GM23248 (cell line): ENCODE results near the gene BCL2L14. TPM values are rescaled to one million over a fixed set of nuclear protein-coding genes. Genes with fewer than 3 reads are reported as not detected.

Experiments
- DNase-seq: peaks from one replicate; pipeline ENCODE4 v3.0.0-alpha.2; 2015
- H2AFZ ChIP-seq: fragments of 200-600 bp; sonication (generic); 2 replicates; pipeline ENCODE4 v1.6.1; 2016; ENCODE audit warnings: antibody characterized with exemption
- H3F3A ChIP-seq: fragments of 200-600 bp; sonication (generic); 2 replicates; pipeline ENCODE4 v1.6.1; 2016; ENCODE audit warnings: mild to moderate bottlenecking, antibody characterized with exemption, mixed run types; ENCODE audit not compliant: insufficient read depth
- H3K27ac ChIP-seq: fragments of 200-600 bp; sonication (generic); 2 replicates; pipeline ENCODE4 v1.5.1; 2016; ENCODE audit warnings: mild to moderate bottlenecking
- H3K27me3 ChIP-seq: fragments of 200-600 bp; sonication (generic); replicated peaks from 2 replicates; pipeline ENCODE4 v1.6.1; 2016; ENCODE audit warnings: mild to moderate bottlenecking; ENCODE audit not compliant: insufficient read depth
- H3K36me3 ChIP-seq: fragments of 200-600 bp; sonication (generic); 2 replicates; pipeline ENCODE4 v1.6.1; 2016; ENCODE audit warnings: low read depth, mild to moderate bottlenecking
- H3K4me1 ChIP-seq: fragments of 200-600 bp; sonication (generic); 2 replicates; pipeline ENCODE4 v1.6.1; 2016; ENCODE audit warnings: mild to moderate bottlenecking; ENCODE audit not compliant: insufficient read depth
- H3K4me2 ChIP-seq: fragments of 200-600 bp; sonication (generic); one replicate; pipeline ENCODE4 v1.6.1; 2016; ENCODE audit warnings: mild to moderate bottlenecking; ENCODE audit not compliant: unreplicated experiment
- H3K4me3 ChIP-seq: fragments of 200-600 bp; sonication (generic); 2 replicates; pipeline ENCODE4 v1.5.1; 2016; ENCODE audit warnings: mild to moderate bottlenecking
- H3K79me2 ChIP-seq: fragments of 200-600 bp; sonication (generic); 2 replicates; pipeline ENCODE4 v1.6.1; 2016; ENCODE audit warnings: mild to moderate bottlenecking; ENCODE audit not compliant: insufficient read depth
- H3K9ac ChIP-seq: fragments of 200-600 bp; sonication (generic); 2 replicates; pipeline ENCODE4 v1.6.1; 2016; ENCODE audit warnings: mild to moderate bottlenecking
- H3K9me2 ChIP-seq: fragments of 200-600 bp; sonication (generic); 2 replicates; pipeline ENCODE4 v1.6.1; 2016; ENCODE audit warnings: mixed run types, mild to moderate bottlenecking, moderate library complexity; ENCODE audit not compliant: insufficient read depth
- H3K9me3 ChIP-seq: fragments of 200-600 bp; sonication (generic); one replicate; pipeline ENCODE4 v1.6.1; 2017; ENCODE audit warnings: low read depth
- H4K20me1 ChIP-seq: fragments of 200-600 bp; sonication (generic); 2 replicates; pipeline ENCODE4 v1.6.0; 2016; ENCODE audit not compliant: insufficient read depth
- EZH2 ChIP-seq: fragments of 200-600 bp; sonication (generic); IDR thresholded peaks from 2 replicates; pipeline ENCODE4 v1.6.1; 2018; ENCODE audit warnings: antibody characterized with exemption, mild to moderate bottlenecking; ENCODE audit not compliant: insufficient read depth, poor library complexity, severe bottlenecking
- EZH2phosphoT487 ChIP-seq: fragments of 200-600 bp; sonication (generic); IDR thresholded peaks from 2 replicates; pipeline ENCODE4 v1.6.1; 2018; ENCODE audit warnings: antibody characterized with exemption, moderate library complexity, mild to moderate bottlenecking, low read depth; ENCODE audit not compliant: insufficient read depth
- WGBS, 2 experiments: methylation state at CpG; one replicate each; pipeline ENCODE4 v1.1.6; 2015 to 2017; ENCODE audit warnings: low lambda C conversion rate in 2 of 2, low coverage in 1 of 2; ENCODE audit errors: missing lambda C conversion rate in 2 of 2; 5-methylcytosine and 5-hydroxymethylcytosine counted together
- in situ Hi-C: fragments of 300-500 bp; cut with MboI; formaldehyde crosslinking; loops from 2 replicates; pipeline ENCODE4 v1.15.0; 2020
- polyA plus RNA-seq: library from polyadenylated mRNA; unstranded; fragments of >200 nt; fragmentation: Nextera tagmentation; extraction: Ambion mirVana; gene quantifications from 2 replicates; pipeline ENCODE4 v1.2.1, GENCODE V29; 2016
- total RNA-seq: library from RNA; depleted of rRNA; stranded (reverse); fragments of >200 nt; shearing (Covaris generic); gene quantifications from 2 replicates; pipeline ENCODE4 v1.2.3, GENCODE V29; 2014

BCL2L14 gene
- total and polyA plus RNA-seq, 2 experiments from 2014 or later = not detected

GRCh38 chr12:12127304-12127703 lies 56.6 kb downstream of the BCL2L14 start:
- TF ChIP-seq EZH2 = no peak
- TF ChIP-seq EZH2phosphoT487 = no peak
- H3K4me3 ChIP-seq = no peak overlapping the region
- H3K36me3 ChIP-seq = peaks cover 19% of the 10 kb centered on the region
- H3K9ac ChIP-seq = no peak overlapping the region
- H3K9me2 ChIP-seq = no peaks in the 10 kb centered on the region
- in situ Hi-C loops = no loop called here
- no peaks in the 10 kb centered on the region for H3F3A ChIP-seq
- no peak overlapping the region for H3K27ac ChIP-seq
- no peak overlapping the region for H3K4me2 ChIP-seq
- no peak for DNase-seq
- H3K79me2 ChIP-seq = no peaks in the 10 kb centered on the region
- 83 to 90% methylated on average over 2 of the region's 2 CpGs for WGBS, 2 experiments
- no peaks in the 10 kb centered on the region for H3K27me3 ChIP-seq
- no peaks in the 10 kb centered on the region for H4K20me1 ChIP-seq
- no peaks in the 10 kb centered on the region for H3K4me1 ChIP-seq
- H2AFZ ChIP-seq = no peak overlapping the region
- no peaks in the 10 kb centered on the region for H3K9me3 ChIP-seq

GRCh38 chr12:12128670-12129069 lies 57.9 kb downstream of the BCL2L14 start:
- no peaks in the 10 kb centered on the region for H3K9me2 ChIP-seq
- no peak overlapping the region for H3K4me2 ChIP-seq
- peaks cover 15% of the 10 kb centered on the region for H3K36me3 ChIP-seq
- 83 to 85% methylated on average over 4 of the region's 4 CpGs for WGBS, 2 experiments
- H3K79me2 ChIP-seq = no peaks in the 10 kb centered on the region
- TF ChIP-seq EZH2phosphoT487 (no peak), EZH2 (no peak)
- H3K4me1 ChIP-seq = no peaks in the 10 kb centered on the region
- H3K4me3 ChIP-seq = no peak overlapping the region
- no peak overlapping the region for H2AFZ ChIP-seq
- no peak for DNase-seq
- H4K20me1 ChIP-seq = no peaks in the 10 kb centered on the region
- no peak overlapping the region for H3K27ac ChIP-seq
- in situ Hi-C loops = no loop called here
- no peaks in the 10 kb centered on the region for H3K9me3 ChIP-seq
- no peaks in the 10 kb centered on the region for H3K27me3 ChIP-seq
- H3K9ac ChIP-seq = no peak overlapping the region
- H3F3A ChIP-seq = no peaks in the 10 kb centered on the region

DNA sequence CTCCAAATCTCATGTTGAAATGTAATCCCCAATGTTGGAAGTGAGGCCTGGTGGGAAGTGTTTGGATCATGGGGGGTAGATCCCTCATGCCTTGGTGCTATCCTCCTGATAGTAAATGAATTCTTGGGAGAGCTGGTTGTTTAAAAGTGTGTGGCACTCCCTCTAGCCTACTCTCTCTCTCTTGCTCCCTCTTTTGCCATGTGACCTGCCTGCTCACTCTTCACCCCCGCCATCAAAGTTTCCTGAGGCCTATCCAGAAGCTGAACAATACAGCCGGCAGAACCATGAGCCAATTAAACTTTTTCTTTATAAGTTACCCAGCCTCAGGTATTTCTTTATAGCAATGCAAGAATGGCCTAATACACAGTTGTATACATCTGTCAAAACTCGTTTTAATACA lies 62.5 kb downstream of the BCL2L14 start:
- in situ Hi-C loops = no loop called here
- 97 to 98% methylated on average over 3 of the region's 3 CpGs for WGBS, 2 experiments

DNA sequence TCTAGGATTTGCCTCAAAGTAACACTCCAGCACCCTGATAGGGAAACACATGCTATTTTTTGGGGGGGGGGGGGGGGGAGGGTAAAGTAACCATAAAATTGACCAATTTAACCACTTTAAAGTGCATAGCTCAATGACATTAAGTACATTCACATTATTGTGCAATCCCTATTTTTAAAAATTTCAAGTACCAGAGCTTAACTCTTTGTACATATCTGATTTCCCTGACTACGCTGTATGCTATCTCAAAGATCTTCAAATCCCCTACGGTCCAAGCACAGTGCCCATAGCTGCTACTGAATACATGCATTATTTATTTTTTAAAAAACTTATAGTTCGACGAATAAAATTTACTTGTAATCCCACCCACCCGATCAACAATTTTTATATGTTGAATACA lies 63.0 kb downstream of the BCL2L14 start:
- Histone ChIP-seq H3F3A (no peaks in the 10 kb centered on the region), H3K27ac (no peak overlapping the region)
- no peak for TF ChIP-seq EZH2phosphoT487
- no peak for TF ChIP-seq EZH2

More for the DNA sequence above, 62.5 kb downstream of the BCL2L14 start:
- Histone ChIP-seq H3K36me3 (0 out of 2 replicates have a peak, but pooled peaks cover 9% of the 10 kb centered on the region), H3F3A (no peaks in the 10 kb centered on the region), H3K9me2 (no peaks in the 10 kb centered on the region), H3K4me1 (no peaks in the 10 kb centered on the region), H3K27me3 (no peaks in the 10 kb centered on the region), H3K79me2 (no peaks in the 10 kb centered on the region), H3K9ac (no peak overlapping the region), H2AFZ (no peak overlapping the region), H4K20me1 (no peaks in the 10 kb centered on the region), H3K27ac (no peak overlapping the region), H3K4me2 (no peak overlapping the region), H3K4me3 (no peak overlapping the region), H3K9me3 (no peaks in the 10 kb centered on the region)
- no peak for DNase-seq
- TF ChIP-seq EZH2phosphoT487 (no peak), EZH2 (no peak)

More for the DNA sequence above, 63.0 kb downstream of the BCL2L14 start:
- H3K9me2 ChIP-seq = no peaks in the 10 kb centered on the region
- DNase-seq = no peak
- H4K20me1 ChIP-seq = no peaks in the 10 kb centered on the region
- no peaks in the 10 kb centered on the region for H3K27me3 ChIP-seq
- H3K4me1 ChIP-seq = no peaks in the 10 kb centered on the region
- no peak overlapping the region for H2AFZ ChIP-seq
- H3K79me2 ChIP-seq = no peaks in the 10 kb centered on the region
- WGBS, 2 experiments = 95 to 97% methylated on average over 5 of the region's 5 CpGs
- H3K4me3 ChIP-seq = no peak overlapping the region
- 0 out of 2 replicates have a peak, but pooled peaks cover 10% of the 10 kb centered on the region for H3K36me3 ChIP-seq
- H3K4me2 ChIP-seq = no peak overlapping the region
- no peaks in the 10 kb centered on the region for H3K9me3 ChIP-seq
- no peak overlapping the region for H3K9ac ChIP-seq
- in situ Hi-C loops = no loop called here
